ENCODE measurements around the gene TNS3. TPM values are rescaled to one million over a fixed set of nuclear protein-coding genes. Genes with fewer than 3 reads are reported as not detected.
A peak's percentile ranks its signal among the peaks of the same experiment; 100 is the strongest.

TNS3 gene
- total RNA-seq, 1 donor, result 9.2 TPM

- Histone ChIP-seq H3K4me3 (ENCODE audit: low read length) (no peak overlapping the region), H3K9me3 (ENCODE audit: low read depth, low read length) (no peaks in the 10 kb centered on the region)
These were observed 323.1 kb downstream of the TNS3 start for GRCh38 chr7:47258798-47259197.

DNA sequence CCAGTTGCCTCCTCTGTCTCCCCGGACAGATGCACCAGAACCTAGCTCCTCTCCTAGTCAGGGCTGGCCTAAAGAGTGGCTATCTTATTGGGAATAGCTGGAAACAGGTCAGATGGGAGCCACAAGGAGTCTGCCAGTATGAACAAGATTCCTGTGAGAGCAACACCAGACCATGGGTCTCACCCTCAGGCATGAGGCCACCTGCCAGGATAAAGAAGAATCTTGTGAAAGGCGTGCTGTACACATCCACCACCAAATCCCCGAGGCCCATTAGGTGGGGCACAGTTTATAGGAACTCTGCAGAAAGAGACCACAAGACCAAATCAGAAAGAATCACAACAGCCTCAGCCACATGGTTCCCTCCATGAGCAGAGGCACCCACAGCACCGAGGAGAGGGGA, 325.9 kb downstream of the TNS3 start:
- H3K27me3 ChIP-seq (ENCODE audit: insufficient read depth, low read length), result no peaks in the 10 kb centered on the region
- H3K4me3 ChIP-seq (ENCODE audit: low read length), result no peak overlapping the region
- peaks cover 24% of the 10 kb centered on the region for H3K4me1 ChIP-seq (ENCODE audit: insufficient read depth, low read length)
- H3K9me3 ChIP-seq (ENCODE audit: low read depth, low read length), result no peaks in the 10 kb centered on the region

More at GRCh38 chr7:47258798-47259197, 323.1 kb downstream of the TNS3 start:
- Histone ChIP-seq H3K4me1 (ENCODE audit: insufficient read depth, low read length) (peaks cover 19% of the 10 kb centered on the region), H3K27me3 (ENCODE audit: insufficient read depth, low read length) (no peaks in the 10 kb centered on the region)

DNA sequence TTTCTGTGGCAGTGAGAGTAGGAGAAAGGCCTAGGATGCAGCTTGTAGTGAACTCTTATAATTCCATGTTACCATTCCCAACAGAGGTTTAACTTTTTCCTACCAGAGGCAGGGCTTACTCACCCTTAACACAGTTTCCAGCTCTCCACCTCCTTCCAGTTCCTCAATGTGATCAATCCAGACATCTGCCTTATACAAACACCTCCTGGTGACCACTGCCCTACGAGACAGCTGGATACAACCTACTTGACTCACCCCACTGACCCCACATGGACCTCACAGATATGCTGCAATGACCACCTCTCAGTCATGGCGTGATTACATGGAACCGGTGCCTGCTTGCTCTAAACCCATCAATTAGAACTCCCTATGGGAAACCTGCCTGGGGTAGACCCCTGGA, 326.5 kb downstream of the TNS3 start:
- Histone ChIP-seq H3K4me3 (ENCODE audit: low read length) (no peak overlapping the region), H3K9me3 (ENCODE audit: low read depth, low read length) (no peaks in the 10 kb centered on the region), H3K4me1 (ENCODE audit: insufficient read depth, low read length) (peaks cover 24% of the 10 kb centered on the region), H3K27me3 (ENCODE audit: insufficient read depth, low read length) (no peaks in the 10 kb centered on the region)

GRCh38 chr7:47255007-47255406, 326.9 kb downstream of the TNS3 start:
- Histone ChIP-seq H3K9me3 (ENCODE audit: low read depth, low read length) (no peaks in the 10 kb centered on the region), H3K4me1 (ENCODE audit: insufficient read depth, low read length) (peaks cover 24% of the 10 kb centered on the region), H3K4me3 (ENCODE audit: low read length) (no peak overlapping the region), H3K27me3 (ENCODE audit: insufficient read depth, low read length) (no peaks in the 10 kb centered on the region)

- Histone ChIP-seq H3K27me3 (ENCODE audit: insufficient read depth, low read length) (no peaks in the 10 kb centered on the region), H3K4me3 (ENCODE audit: low read length) (peak overlapping the region; percentile 23)
These were observed 327.6 kb downstream of the TNS3 start for GRCh38 chr7:47254081-47254977.

DNA sequence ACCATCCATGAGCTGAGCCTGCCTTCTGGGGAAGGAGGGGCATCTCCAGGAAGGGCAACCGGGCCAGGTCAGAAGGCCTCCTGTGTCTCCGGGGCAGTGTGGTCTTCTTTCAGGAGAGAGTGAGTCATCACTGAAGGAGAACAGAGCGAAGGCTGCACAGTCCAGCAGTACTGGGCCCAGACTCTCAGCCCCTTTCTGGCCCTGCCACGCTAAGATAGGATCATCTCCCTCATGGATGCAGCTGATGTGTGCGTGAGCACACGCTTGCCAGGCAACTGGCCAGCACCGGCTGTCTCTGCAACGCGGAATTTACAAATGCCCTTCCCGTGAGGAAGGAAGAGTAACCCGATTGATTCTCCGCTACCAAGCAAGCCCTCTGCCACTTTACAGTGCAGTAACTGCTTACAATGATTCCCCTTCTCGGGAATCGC, 328.2 kb downstream of the TNS3 start:
- Histone ChIP-seq H3K9me3 (ENCODE audit: low read depth, low read length) (no peaks in the 10 kb centered on the region), H3K27me3 (ENCODE audit: insufficient read depth, low read length) (no peaks in the 10 kb centered on the region), H3K4me1 (ENCODE audit: insufficient read depth, low read length) (peaks cover 24% of the 10 kb centered on the region), H3K4me3 (ENCODE audit: low read length) (peak overlapping the region; percentile 23)

More at GRCh38 chr7:47254081-47254977, 327.6 kb downstream of the TNS3 start:
- Histone ChIP-seq H3K4me1 (ENCODE audit: insufficient read depth, low read length) (peaks cover 24% of the 10 kb centered on the region), H3K9me3 (ENCODE audit: low read depth, low read length) (no peaks in the 10 kb centered on the region)

GRCh38 chr7:47252675-47253074, 329.2 kb downstream of the TNS3 start:
- Histone ChIP-seq H3K27me3 (ENCODE audit: insufficient read depth, low read length) (no peaks in the 10 kb centered on the region), H3K9me3 (ENCODE audit: low read depth, low read length) (no peaks in the 10 kb centered on the region), H3K4me3 (ENCODE audit: low read length) (no peak overlapping the region), H3K4me1 (ENCODE audit: insufficient read depth, low read length) (peaks cover 24% of the 10 kb centered on the region)

DNA sequence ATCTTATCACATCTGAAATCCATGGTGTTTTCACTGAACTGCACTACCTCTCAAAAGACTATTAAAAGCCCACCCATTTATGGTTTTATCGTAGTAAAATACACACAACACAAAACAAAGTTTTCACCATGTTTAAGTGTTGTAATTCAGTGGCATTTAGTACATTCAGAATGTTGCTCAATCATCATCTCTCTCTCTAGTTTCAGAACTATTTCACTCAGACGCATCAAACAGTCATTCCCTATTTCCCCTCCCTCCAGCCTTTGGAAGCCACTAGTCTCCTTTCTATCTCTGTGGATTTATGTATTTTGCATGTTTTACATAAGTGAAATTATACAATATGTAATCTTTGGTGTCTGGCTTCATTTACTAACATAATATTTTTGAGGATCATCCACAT, 332.6 kb downstream of the TNS3 start:
- Histone ChIP-seq H3K27me3 (ENCODE audit: insufficient read depth, low read length) (no peaks in the 10 kb centered on the region), H3K9me3 (ENCODE audit: low read depth, low read length) (no peaks in the 10 kb centered on the region), H3K4me3 (ENCODE audit: low read length) (no peak overlapping the region), H3K4me1 (ENCODE audit: insufficient read depth, low read length) (peaks cover 8% of the 10 kb centered on the region)

DNA sequence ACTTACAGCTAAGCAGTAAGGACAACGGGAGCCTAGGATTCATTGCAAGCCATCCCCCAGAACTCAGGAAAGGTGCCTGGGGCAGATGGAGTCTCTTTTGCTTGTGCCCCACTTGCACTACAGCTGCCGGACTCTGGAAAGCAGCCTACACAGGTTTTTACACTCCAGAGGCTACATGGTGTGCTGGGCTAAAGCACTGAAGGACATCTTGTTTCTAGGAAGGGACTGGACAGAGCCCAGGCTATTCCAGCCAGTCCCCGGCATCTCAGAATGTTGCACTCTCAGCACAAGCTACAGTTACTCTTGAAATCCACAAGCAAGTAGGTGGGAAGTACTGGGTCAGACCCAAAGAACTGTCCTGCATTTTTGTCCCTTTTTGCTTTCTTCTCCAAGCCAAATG, 333.1 kb downstream of the TNS3 start:
- peaks cover 5% of the 10 kb centered on the region for H3K4me1 ChIP-seq (ENCODE audit: insufficient read depth, low read length)

GRCh38 chr7:47247132-47247531, 334.8 kb downstream of the TNS3 start:
- Histone ChIP-seq H3K27me3 (ENCODE audit: insufficient read depth, low read length) (no peaks in the 10 kb centered on the region), H3K4me3 (ENCODE audit: low read length) (no peak overlapping the region), H3K4me1 (ENCODE audit: insufficient read depth, low read length) (no peaks in the 10 kb centered on the region), H3K9me3 (ENCODE audit: low read depth, low read length) (no peaks in the 10 kb centered on the region)

More for the DNA sequence above, 333.1 kb downstream of the TNS3 start:
- Histone ChIP-seq H3K27me3 (ENCODE audit: insufficient read depth, low read length) (no peaks in the 10 kb centered on the region), H3K9me3 (ENCODE audit: low read depth, low read length) (no peaks in the 10 kb centered on the region), H3K4me3 (ENCODE audit: low read length) (no peak overlapping the region)

DNA sequence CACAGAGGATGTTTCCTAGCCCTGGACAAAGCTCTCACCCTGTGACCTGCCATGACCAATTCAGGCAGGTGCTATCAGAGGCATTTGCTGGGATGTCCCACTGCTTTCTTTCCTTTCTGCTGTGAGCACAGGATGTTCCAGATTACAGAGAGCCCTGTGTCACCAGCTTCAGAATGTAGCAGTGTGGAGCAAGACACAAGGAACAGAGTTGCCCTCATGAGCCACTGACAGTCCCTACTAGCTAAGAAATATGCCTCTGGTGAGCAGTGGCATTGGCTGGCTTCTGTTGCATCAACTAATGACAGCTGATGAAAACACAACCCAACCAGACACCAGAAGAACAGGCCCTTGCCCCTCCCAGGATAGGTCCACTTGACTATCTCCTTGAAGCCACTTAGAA, 337.2 kb downstream of the TNS3 start:
- no peak overlapping the region for H3K4me3 ChIP-seq (ENCODE audit: low read length)
- no peaks in the 10 kb centered on the region for H3K9me3 ChIP-seq (ENCODE audit: low read depth, low read length)
- H3K27me3 ChIP-seq (ENCODE audit: insufficient read depth, low read length), result no peaks in the 10 kb centered on the region
- no peaks in the 10 kb centered on the region for H3K4me1 ChIP-seq (ENCODE audit: insufficient read depth, low read length)

GRCh38 chr7:47241112-47242065, 340.5 kb downstream of the TNS3 start:
- Histone ChIP-seq H3K9me3 (ENCODE audit: low read depth, low read length) (no peaks in the 10 kb centered on the region), H3K4me3 (ENCODE audit: low read length) (no peak overlapping the region), H3K27me3 (ENCODE audit: insufficient read depth, low read length) (no peaks in the 10 kb centered on the region), H3K4me1 (ENCODE audit: insufficient read depth, low read length) (no peaks in the 10 kb centered on the region)

GRCh38 chr7:47239931-47240421, 341.9 kb downstream of the TNS3 start:
- Histone ChIP-seq H3K27me3 (ENCODE audit: insufficient read depth, low read length) (no peaks in the 10 kb centered on the region), H3K9me3 (ENCODE audit: low read depth, low read length) (no peaks in the 10 kb centered on the region), H3K4me3 (ENCODE audit: low read length) (no peak overlapping the region), H3K4me1 (ENCODE audit: insufficient read depth, low read length) (no peaks in the 10 kb centered on the region)

DNA sequence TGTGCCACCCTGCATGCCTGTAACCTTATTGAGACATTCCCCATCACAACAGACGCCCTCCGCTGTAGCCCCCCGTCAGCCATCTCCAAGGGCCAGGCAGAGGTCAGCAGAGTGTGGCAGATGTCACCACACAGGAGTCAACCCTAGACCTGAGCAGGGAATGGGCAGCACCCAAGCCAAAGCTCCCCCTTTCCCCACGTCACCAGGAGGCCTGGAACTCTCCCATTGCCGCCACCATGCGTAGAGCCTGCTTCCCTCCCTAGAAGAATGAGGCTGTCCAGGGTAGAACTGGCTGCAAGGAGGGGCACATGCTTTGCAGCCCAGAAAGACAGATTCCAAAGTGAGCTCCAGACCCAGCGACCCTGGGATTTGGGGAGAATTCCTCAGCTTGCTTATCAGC, 342.9 kb downstream of the TNS3 start:
- Histone ChIP-seq H3K4me3 (ENCODE audit: low read length) (no peak overlapping the region), H3K9me3 (ENCODE audit: low read depth, low read length) (no peaks in the 10 kb centered on the region), H3K27me3 (ENCODE audit: insufficient read depth, low read length) (no peaks in the 10 kb centered on the region), H3K4me1 (ENCODE audit: insufficient read depth, low read length) (no peaks in the 10 kb centered on the region)
